Measurements from ENCODE around the gene NKAIN2. TPM values are rescaled to one million over a fixed set of nuclear protein-coding genes. Genes with fewer than 3 reads are reported as not detected.
"Not testable (repeated sequence)": the region's sequence is repeated elsewhere in the genome, so short reads cannot be mapped to it uniquely, and the experiment has no call there.

NKAIN2 gene
- polyA plus RNA-seq, 1 donor: 6.4 TPM

GRCh38 chr6:124076336-124077048 lies 272.8 kb downstream of the NKAIN2 start:
- peak; percentile 9 for DNase-seq (ENCODE audit: low read depth)

GRCh38 chr6:124078169-124078568 lies 274.5 kb downstream of the NKAIN2 start:
- no peak for DNase-seq (ENCODE audit: low read depth)

- no peak for DNase-seq (ENCODE audit: low read depth)
These were observed 276.8 kb downstream of the NKAIN2 start for GRCh38 chr6:124080483-124080882.

GRCh38 chr6:124090491-124090890 lies 286.8 kb downstream of the NKAIN2 start:
- DNase-seq (ENCODE audit: low read depth): no peak

GRCh38 chr6:124099520-124099919 lies 295.9 kb downstream of the NKAIN2 start:
- DNase-seq (ENCODE audit: low read depth): no peak

- DNase-seq (ENCODE audit: low read depth): no peak
These were observed 306.8 kb downstream of the NKAIN2 start for GRCh38 chr6:124110514-124110913.

- DNase-seq (ENCODE audit: low read depth): no peak
These were observed 315.9 kb downstream of the NKAIN2 start for GRCh38 chr6:124119596-124119995.

GRCh38 chr6:124123617-124124209 lies 320.0 kb downstream of the NKAIN2 start:
- DNase-seq (ENCODE audit: low read depth): no peak

GRCh38 chr6:124131259-124131658 lies 327.6 kb downstream of the NKAIN2 start:
- DNase-seq (ENCODE audit: low read depth): no peak

GRCh38 chr6:124131779-124132178 lies 328.1 kb downstream of the NKAIN2 start:
- DNase-seq (ENCODE audit: low read depth): no peak

GRCh38 chr6:124132256-124132655 lies 328.6 kb downstream of the NKAIN2 start:
- no peak for DNase-seq (ENCODE audit: low read depth)

GRCh38 chr6:124142852-124143251 lies 339.2 kb downstream of the NKAIN2 start:
- DNase-seq (ENCODE audit: low read depth): no peak

GRCh38 chr6:124143435-124143834 lies 339.8 kb downstream of the NKAIN2 start:
- DNase-seq (ENCODE audit: low read depth): no peak

GRCh38 chr6:124147621-124148020 lies 344.0 kb downstream of the NKAIN2 start:
- DNase-seq (ENCODE audit: low read depth): no peak

- peak; percentile 5 for DNase-seq (ENCODE audit: low read depth)
These were observed 344.7 kb downstream of the NKAIN2 start for GRCh38 chr6:124148236-124148957.

- DNase-seq (ENCODE audit: low read depth): no peak
These were observed 346.0 kb downstream of the NKAIN2 start for GRCh38 chr6:124149646-124150045.

- no peak for DNase-seq (ENCODE audit: low read depth)
These were observed 354.4 kb downstream of the NKAIN2 start for GRCh38 chr6:124158024-124158423.

GRCh38 chr6:124163676-124164075 lies 360.0 kb downstream of the NKAIN2 start:
- no peak for DNase-seq (ENCODE audit: low read depth)

- no peak for DNase-seq (ENCODE audit: low read depth)
These were observed 360.7 kb downstream of the NKAIN2 start for GRCh38 chr6:124164343-124164742.

- not testable (repeated sequence) for DNase-seq (ENCODE audit: low read depth)
These were observed 363.6 kb downstream of the NKAIN2 start for GRCh38 chr6:124167249-124167648.

- DNase-seq (ENCODE audit: low read depth): no peak
These were observed 386.6 kb downstream of the NKAIN2 start for GRCh38 chr6:124190256-124190655.

GRCh38 chr6:124193132-124193531 lies 389.5 kb downstream of the NKAIN2 start:
- DNase-seq (ENCODE audit: low read depth): no peak

GRCh38 chr6:124197148-124197547 lies 393.5 kb downstream of the NKAIN2 start:
- no peak for DNase-seq (ENCODE audit: low read depth)
